T-helper 9 cell (primary cell): ENCODE measurements around the gene MMD2.
"Not testable (repeated sequence)": the region's sequence is repeated elsewhere in the genome, so short reads cannot be mapped to it uniquely, and the experiment has no call there.

Experiments
- DNase-seq: peaks from one replicate; pipeline ENCODE4 v3.0.0-alpha.2; 2020

The MMD2 gene

GRCh38 chr7:4893188-4893587 is 65.8 kb downstream of the MMD2 start:
- not testable (repeated sequence) for DNase-seq

DNA sequence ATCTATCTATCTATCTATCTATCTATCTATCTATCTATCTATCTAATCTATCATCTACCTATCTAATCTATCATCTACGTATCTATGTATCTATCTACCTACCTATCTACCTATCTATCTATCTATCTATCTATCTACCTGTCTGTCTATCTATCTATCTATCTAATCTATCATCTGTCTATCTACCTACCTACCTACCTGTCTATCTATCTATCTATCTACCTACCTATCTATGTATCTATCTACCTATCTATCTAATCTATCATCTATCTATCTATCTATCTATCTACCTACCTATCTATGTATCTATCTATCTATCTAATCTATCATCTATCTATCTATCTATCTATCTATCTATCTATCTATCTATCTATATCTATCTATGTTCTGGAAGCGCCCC is 67.5 kb downstream of the MMD2 start:
- DNase-seq, result not testable (repeated sequence)

DNA sequence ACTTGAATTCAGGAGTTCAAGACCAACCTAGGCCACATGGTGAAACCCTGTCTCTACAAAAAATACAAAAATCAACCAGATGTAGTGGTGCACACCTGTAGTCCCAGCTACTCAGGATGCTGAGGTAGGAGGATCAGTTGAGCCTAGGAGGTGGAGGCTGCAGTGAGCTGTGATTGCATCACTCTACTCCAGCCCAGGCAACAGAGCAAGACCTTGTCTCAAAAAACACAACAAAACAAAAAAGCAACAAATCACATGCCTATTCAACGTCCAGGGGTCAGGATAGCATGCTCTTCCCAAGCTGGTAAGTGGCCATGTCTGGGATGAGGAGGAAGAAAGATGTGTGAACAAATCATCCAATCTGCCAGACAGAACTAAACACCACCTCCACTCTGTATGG is 69.3 kb downstream of the MMD2 start:
- DNase-seq, result no peak

DNA sequence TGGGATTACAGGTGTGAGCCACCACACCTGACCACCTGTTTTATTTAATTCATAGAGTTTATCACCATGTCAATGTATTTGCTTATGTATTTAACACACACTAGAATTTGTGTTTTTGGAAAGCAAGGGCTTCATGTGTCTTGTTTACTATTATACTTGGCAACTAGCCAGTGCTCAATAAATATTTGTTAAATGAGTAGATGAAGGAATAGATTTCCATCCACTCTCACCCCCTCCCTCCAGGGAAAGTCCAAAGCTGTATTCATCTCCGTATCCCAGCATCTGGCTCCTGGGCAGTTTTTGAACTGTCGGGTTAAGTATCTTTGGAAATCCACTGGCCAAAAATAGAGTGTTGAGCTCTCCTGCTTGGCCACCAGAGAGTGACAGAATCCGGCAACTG is 70.8 kb downstream of the MMD2 start:
- DNase-seq, result no peak

GRCh38 chr7:4886671-4887070 is 72.3 kb downstream of the MMD2 start:
- DNase-seq, result no peak

GRCh38 chr7:4885317-4885807 is 73.6 kb downstream of the MMD2 start:
- no peak for DNase-seq

- DNase-seq, result no peak
These were observed 74.8 kb downstream of the MMD2 start for GRCh38 chr7:4884164-4884563.

DNA sequence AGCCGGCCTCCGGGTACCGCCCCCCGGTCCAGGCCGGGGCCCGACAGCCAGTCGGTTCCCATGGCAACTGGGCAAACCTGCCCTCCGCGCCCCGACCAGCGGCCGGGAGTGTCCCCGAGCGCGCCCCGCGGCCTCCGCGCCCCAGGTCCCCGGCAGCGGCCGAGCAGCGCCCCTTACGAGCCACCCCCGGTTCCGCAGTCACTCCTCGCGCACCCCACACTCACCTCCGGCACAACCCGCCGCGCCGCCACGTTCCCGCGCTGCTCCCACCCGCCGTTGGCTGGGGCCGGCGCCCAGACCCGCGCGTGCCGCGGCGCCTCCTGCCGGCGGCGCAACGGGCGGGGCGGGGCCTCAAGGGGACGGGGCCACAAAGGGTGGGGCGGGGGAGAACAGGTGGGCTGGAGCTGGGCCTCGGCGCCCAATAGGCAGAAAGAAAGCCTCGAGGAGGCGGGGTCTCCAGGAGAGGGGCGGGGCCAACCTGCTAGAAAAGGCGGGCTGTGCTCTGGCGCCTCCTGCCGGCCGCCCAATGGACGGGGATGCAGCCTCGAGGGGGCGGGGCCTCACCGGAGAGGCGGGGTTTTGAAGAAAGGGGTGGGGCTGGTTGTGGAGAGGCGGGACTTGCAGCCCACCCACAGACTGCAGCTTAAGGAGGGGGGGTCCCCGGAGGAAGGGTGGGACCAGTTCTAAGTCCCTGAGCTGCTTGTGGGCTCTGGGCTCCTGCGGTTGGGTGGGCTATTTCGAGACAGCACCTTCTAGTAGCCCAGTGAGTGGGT is 75.4 kb downstream of the MMD2 start, which contains the start of gene RADIL:
TSS of gene RADIL (minus strand) at position 345 of the 773 bp plus-strand sequence. CDS start 5,577 bp downstream, outside the sequence.
- DNase-seq, result peak; percentile 78

- DNase-seq, result no peak
These were observed 76.0 kb downstream of the MMD2 start for GRCh38 chr7:4883033-4883371.

DNA sequence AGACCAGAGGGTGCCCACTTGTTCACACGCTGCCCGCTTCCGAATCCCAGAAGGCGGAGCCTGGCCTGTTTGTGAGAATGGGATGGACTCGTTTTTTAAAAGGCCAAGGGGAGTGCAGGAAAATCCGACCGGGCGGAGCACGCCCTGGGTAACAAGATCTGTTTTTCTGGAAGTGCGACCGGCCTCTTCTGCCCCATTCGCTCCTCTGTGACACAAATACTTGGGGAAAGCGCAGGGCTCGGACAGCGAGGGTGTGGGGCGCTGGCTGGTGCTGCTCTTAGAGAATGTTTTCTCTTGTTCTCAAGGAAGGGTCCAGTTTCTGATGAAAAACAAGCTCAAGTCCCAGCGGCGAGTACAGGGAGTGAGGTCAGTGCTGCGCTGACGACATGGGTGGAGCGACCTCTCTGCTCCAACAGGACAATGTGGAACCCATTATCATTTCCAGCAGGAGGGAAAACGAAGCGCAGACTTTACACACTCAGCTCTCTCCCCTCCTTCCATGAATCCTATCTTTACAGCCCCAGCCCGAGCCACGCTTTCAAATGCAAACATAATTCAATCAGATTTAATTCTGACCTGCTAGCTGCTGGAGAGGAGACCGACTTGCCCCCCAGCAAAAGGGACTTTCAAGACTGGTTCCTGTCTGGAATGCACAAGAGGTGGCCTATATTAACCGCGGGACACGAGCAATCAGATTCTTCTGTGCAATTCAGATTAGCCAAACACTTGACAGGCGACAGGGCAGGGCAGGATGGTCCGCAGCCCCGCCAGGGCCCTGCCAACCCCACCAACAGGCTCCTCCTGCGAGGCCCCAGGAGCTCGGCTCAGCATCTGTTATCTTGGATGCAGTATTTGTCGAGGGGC is 76.6 kb downstream of the MMD2 start:
- no peak for DNase-seq

DNA sequence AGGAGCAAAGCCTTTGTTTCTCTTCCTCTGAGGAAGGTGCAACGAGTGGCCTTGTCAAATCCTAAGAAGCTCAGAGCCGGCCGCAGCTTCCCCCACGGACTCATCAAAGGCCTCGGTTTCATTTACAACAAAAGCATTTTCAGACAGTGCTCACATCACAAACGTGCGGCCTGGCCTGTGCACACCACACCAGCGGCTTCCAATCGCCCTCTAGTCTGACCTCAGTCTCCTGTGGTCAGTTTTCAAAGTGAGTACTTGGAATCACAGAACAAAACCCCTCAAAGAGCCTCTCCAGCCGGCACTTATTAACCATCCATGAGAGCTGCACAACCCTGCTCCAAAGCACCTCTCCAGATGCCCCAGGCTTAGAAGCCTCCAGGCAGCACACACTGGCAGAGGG is 78.8 kb downstream of the MMD2 start:
- no peak for DNase-seq

- no peak for DNase-seq
These were observed 79.4 kb downstream of the MMD2 start for GRCh38 chr7:4879396-4880081.

DNA sequence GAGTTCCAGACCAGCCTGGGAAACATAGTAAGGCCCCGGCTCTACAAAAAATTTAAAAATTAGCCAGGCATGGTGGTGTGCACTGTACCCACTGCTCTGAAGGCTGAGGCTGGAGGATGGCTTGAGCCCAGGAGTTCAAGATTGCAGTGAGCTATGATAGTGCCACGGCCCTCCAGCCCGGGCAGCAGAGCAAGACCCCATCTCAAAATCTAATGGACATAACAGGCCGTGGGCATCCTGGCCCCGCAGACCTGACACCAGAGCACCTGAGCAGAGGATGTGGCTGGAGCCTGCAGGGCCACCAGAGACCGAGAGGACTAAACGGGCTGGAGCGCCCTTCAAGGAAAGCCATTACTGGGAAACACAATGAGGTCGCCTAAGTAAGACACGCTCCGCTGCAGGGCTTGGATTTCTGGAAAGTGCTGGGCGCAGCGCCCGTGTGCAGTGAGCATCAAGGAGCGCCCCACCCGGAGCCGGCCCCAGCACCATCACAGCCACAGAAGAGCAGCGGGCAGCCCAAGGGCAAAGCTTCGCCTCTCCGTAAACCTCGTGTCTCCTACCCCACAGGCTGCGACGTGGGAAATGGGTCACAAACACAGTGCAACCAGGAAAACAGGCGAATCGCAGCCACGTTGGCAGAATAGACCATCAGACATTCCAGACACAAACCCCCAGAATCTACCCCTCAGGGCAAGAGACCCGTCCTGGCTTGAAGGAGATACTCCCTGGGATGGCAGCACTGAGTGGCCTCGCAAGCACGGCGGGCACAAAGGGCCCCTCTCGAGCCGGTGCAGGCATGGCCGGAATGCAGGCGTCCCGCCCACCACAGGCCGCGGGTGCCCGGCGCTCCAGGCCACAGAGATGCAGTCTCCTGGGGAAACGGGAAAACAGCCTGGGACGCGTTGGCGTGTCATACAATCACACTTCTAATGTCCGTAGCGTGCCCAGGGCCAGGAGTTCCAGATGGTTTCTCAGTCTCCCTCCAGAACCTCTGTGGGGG is 80.4 kb downstream of the MMD2 start:
- no peak for DNase-seq

- DNase-seq, result no peak
These were observed 82.4 kb downstream of the MMD2 start for GRCh38 chr7:4876586-4876985.

GRCh38 chr7:4875391-4875790 is 83.6 kb downstream of the MMD2 start:
- no peak for DNase-seq

- no peak for DNase-seq
These were observed 85.7 kb downstream of the MMD2 start for GRCh38 chr7:4873071-4873944.

DNA sequence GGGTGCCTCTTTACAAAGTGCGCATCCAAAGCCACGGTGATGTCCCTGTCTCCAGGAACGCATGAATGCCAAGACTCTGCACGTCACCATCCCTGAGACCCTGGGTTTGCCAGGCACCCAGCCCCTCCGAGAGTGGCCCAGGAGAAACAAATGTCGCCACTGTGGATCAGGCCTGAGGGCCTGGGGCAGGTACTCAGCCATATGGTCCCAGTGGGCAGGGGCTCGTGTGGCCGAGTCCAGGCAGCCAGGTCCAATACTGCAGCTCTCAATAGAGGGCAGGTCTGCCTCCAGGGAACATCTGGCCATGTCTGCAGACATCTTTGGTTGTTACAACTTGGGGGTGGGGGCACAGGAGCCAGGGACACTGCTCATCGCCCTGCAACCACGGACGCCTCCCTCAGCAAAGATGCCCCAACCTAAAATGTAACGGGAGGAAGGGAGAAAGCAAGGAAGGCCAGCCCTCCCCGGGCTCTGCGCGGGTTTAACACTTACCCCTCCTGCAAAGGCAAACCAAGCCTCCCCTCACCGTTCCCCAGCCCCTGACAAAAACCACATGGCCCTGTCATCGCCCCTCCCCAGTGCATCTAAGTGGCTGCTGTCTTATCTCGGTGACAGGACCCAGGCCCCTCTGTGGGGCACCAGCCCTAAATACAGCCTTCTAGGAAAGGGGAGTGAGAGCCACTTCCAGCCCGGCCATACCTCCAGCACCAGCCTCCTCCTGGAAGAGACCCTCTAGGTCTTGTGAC is 86.9 kb downstream of the MMD2 start:
- no peak for DNase-seq

GRCh38 chr7:4871056-4871680 is 87.8 kb downstream of the MMD2 start:
- DNase-seq, result no peak

- no peak for DNase-seq
These were observed 90.5 kb downstream of the MMD2 start for GRCh38 chr7:4868493-4868892.
